Measurements from ENCODE around the gene GAGE12J.
"Not testable (repeated sequence)": the region's sequence is repeated elsewhere in the genome, so short reads cannot be mapped to it uniquely, and the experiment has no call there.

GAGE12J gene, protein sequence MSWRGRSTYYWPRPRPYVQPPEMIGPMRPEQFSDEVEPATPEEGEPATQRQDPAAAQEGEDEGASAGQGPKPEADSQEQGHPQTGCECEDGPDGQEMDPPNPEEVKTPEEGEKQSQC

DNA sequence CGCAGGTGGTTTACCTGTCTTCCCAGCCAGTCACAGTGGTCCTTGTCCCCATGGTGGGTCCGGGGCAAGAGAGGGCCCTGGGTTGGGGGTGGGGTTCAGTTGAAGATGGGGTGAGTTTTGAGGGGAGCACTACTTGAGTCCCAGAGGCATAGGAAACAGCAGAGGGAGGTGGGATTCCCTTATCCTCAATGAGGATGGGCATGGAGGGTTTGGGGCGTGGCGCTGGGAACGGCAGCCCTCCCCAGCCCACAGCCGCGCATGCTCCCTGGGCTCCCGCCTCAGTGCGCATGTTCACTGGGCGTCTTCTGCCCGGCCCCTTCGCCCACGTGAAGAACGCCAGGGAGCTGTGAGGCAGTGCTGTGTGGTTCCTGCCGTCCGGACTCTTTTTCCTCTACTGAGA, at the start of gene GAGE12J:
Gene GAGE12J (plus strand): TSS at position 301 of the 400 bp plus-strand sequence. CDS start 1,157 bp downstream, outside the sequence.
- DNase-seq: not testable (repeated sequence)

DNA sequence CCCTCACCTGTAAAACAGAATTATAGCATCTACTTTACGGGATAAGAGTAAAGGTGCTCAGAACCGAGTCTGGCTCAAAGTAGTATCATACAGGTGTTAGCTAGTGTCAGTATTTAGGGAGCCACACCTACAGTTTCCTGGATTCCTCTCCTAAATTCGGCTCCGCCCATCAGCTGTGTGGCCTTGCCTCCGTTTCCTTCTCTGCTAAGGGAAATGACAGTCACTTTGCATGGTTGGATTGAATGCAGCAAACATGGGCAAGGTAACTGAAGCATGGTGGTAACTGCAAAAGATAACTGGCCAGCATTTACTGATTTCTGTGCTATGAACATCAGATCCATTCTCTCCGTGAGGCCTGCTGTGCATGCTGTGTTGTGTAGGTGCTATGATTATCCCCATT, 49.4 kb upstream of the GAGE12J start:
- no peak for DNase-seq

DNA sequence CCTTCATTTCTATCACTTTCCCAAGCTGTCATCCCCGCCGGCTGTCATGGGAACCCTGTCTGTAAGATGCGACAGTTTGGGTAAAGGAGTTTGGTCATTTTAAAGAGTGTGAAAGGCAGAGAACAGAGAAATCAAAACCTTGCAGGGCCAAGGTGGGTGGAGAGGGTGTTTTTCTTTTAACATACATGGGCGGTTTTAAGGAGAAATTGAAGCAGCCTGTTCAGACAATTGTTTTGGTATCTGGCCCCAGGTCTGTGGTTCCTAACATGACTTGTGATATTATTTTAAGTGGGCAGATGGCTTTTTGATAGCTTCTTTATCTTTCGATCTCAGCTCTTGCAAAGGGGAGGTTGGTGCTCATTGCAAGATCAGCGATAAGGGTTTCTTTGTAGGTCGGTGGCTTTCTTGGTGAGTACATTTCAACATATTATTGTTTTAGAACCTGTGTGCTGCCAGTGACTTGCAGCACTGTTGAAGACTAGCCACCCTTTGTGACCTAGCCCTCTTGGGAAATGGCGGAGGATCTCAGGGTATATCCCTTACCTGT, 48.6 kb upstream of the GAGE12J start:
- DNase-seq: no peak

DNA sequence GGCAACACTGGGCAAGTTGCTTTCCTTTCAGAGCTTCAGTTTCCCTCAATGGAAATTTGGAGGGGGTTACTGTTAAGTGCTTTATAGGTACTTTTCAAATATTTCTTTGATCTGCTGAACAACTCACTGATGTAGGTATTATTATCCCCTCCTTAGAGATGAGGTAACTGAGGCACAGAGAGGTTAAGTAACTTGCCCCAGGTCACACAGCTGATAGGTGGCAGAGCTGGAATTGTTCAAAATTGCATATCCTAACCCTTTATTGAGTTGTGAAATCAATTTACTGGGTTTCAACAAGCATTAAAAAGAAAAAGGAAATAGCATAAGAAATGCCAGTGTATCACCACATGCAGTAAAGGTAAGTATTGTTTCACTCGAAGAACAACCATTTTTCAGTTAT, 45.6 kb upstream of the GAGE12J start:
- no peak for DNase-seq

DNA sequence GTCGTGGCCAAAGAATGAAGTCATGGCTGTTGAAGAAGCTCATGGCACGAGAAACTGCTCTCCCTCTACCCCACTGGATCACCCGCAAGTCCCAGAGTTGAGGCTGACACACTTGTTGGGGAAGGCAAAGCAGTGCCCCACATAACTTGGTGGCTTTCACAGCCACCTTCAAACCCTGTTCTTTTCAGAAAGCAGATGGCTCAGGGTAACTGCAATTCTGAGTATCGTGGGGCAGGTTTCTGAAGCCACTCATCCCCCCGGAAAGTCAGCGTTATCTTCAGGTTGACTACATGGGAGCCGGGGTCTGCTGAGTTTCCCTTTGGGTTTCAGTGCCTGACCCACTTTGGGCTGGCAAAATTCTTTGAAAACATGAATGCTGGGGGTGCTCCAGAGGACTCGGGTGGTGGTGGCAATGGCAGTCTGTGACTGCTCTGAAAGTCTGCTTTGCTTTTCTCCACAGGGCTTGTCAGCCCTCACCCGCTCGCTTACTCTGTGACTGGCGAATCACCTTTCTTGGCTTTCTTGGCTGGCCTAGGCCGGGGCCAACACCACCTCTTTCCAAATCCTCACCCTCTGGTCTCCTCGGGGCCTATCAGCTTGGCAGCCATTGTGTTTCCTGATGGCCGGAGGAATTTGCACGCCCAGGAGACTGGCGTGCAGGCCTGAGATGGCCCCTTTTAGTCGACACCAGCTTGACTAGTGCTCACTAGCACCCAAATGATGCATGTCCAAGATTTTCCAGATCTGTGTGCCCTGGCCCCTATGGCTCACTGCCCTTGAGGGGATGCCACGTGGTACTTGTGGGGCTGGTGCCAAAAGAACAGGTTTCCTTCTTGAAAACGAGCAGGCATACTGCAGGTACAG, 44.9 kb upstream of the GAGE12J start:
- no peak for DNase-seq

DNA sequence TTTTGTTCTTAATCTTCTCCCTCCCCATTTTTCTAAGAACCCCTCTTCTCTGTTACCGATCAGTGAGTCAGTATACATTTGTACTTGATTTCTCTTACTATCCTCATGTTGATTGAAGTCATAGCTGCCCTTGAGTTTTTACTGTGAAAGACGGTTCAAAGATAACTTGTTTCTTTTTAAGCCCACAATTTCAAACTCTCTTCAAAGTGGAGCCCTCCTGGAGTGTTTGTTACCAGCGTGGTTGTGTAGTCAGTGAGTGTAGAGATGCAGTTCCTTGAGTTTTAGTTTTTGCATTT, 44.4 kb upstream of the GAGE12J start:
- no peak for DNase-seq

DNA sequence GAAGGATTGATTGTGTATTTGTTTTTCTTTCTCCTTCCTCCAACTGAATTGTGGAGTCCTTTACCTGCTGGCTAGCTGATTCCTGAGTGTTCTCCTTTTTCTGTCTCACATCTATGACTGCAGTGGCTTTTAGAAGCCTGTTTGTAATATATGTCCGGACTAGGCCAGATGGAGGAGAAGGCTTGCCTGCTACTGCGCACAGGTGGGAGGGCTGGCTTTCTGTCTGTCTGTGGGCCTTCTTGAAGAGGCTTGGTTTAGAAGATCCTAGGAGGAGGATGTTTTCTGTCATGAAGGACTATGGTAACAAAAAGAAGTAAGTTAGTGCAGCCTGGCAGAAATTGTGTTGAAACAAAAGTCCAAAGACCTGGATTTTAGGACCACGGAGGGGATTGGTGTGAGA, 43.8 kb upstream of the GAGE12J start:
- no peak for DNase-seq

DNA sequence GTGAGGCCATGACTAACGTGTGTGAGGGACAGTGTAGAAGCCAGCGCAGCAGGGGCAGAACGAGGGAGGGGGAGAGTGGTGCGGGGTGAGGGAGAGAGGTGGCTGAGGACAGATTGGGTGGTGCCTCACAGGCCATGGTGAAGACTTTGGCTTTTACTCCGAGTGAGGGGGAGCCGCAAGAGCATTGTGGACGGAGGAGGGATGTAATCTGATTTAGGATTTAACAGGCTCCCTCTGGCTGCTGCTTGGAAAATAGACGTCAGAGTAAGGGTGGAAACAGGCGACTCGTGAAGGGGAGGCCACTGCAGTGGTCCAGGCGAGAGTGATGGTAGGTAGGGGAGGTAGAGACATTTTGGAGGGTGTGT, 39.2 kb upstream of the GAGE12J start:
- peak; percentile 0 for DNase-seq

DNA sequence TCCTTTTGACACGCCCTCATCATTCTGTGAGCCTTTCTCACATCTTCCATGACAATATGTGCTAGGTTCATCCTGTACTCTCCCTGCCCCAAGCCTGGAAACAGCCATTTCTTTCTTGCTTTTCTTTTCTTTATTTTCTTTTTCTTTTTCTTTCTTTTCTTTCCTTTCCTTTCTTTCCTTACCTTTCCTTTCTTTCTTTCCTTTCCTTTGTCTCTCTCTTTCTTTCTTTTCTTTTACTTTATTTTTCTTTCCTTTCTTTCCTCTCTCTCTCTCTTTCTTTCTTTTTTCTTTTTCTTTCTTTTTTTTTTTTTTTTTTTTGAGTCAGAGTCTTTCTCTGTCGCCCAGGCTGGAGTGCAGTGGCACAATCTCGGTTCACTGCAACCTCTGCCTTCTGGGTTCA, 37.6 kb upstream of the GAGE12J start:
- no peak for DNase-seq

DNA sequence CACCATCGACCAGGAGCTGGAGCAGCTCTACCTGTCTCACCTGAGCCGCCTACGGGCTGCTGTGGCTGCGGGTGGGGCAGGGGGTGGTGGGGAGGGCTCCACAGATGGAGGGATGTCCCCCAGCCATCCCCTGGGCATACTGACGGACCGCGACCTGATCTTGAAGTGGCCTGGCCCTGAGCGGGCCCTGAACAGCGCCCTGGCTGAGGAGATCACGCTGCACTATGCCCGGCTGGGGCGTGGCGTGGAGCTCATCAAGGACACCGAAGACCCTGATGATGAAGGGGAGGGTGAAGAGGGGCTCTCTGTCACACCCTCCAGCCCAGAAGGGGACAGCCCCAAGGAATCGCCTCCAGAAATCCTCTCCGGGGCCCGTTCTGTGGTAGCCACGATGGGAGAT, 35.7 kb upstream of the GAGE12J start:
- no peak for DNase-seq

DNA sequence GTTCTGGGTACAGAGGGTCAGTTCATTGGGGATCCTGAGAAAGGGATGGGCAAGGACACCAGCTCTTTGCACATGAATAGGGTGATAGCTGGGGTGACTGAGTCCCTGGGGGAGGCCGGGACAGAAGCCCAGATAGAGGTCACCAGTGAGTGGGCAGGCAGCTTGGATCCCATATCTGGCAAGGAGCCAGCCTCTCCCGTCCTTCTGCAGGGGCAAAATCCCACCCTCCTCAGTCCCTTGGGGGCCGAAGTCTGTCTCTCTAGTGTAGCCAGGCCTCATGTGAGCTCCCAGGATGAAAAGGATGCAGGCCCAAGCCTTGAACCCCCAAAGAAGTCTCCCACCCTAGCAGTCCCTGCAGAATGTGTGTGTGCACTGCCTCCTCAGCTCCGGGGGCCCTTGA, 35.3 kb upstream of the GAGE12J start:
- DNase-seq: no peak

DNA sequence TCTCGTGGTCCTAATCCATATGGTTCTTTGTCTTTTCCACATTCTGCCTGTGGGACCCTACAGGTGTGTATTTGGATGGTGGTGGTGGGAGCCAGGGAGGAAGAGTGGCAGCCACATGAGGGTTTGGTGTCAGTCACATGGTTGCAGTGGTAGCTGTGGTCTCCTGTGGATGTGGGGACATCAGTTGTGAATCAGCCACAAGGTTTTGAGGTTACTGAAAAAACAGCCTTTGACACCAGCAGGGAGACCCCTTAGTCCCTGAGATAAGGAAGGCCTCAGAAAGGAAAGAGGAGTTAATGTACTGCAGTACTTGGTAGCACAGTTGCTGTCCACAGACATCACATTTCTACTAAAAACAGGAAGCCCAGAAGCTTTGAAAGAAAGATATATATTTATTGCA, 34.2 kb upstream of the GAGE12J start:
- DNase-seq: no peak

DNA sequence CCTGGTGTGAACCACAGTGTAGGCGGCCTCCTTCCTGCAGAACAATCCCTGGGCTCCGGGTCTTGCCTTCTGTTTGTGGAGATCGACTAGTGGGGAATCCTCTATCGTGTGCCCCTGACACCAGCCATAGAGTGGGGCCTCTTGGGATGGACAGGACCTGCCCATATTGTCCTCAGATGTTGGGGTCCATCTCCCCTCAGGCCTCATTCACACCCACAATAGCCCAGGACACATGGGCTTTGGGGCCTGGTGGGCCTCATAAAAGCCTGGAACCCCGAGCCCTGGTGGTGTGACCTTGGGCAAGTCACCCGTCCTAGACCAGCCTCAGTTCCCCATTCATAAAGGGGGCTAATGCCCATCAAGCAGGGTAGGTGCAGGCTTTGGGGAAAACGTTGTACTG, 31.6 kb upstream of the GAGE12J start:
- DNase-seq: no peak

DNA sequence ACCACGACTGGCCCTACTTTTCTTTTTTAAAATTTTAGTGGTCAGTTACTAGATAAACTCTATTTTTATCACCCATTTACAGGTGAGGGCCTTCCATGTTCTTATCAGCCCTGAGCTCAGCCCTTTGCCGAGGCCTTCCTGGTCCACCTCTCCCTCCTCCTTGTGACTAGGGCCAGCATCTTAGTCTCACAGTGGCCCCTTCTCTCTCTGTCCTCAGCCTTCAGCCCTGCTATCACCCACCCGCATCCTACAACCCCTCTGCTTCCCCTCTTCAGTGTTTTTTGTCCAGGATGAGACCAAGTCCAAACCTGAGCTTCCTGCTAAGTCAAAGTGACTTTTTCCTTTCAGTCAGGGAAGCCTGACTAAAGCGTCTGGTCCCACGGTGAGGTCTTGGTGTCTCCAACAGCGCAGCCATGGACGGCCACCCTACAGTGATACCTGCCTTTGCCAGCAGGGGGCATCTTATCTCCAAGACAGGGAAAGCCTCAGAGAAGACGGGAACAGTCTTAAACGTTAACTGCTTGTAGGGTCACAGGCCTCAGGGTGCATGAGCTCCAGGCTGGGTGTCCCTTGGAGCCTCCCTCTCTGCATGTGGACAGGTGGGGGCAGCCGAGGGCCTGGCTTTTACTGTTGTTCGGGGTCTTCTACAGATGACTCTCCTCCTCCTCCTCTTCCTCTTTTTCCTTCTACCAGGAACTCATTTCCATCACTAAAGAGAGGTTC, 30.1 kb upstream of the GAGE12J start:
- DNase-seq: peak; percentile 9

DNA sequence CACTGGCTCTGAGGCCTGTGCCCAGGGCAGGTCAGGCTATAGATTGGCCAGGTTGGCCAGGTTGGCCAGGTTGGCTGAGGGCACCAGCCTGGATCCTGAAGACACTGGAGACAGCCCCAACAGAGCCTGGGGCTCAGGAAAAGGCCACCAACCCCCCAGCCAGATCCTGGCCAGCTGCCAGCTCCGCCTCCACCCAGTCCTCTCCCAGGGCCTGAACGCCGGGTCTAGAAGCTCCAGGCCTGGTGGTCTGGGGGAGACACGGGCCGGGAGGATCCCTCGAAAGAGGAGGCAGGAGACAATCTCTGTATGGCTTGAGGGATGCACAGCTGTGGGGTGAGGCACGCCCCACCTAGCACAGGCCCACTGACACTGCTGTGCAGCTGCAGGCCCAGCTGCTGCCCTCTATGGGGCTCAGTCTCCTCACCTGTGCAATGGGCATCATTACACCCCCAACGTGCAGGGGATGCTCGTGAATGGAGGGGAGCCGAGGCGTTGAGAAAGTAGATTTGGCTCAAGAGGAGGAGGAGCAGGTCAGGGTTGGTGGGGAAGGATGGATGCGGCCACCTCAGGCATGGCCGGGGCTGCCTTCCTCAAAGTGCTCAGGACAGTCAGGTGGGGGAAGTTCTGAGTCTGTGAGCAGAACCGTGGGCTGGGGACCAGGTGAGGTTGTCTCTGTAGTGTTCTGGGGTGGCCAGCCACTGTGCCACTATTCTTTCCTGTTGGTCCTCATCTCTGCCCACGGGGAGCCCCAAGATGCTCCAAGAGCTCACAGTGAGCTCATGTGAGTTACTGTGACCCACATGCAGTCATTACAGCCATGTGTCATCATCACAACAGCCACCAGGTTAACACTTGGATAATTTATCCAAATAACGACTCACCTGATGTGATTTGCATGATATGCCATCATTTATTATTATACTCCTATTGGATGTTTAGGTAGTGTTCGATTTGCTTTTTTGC, 29.2 kb upstream of the GAGE12J start:
- DNase-seq: no peak

DNA sequence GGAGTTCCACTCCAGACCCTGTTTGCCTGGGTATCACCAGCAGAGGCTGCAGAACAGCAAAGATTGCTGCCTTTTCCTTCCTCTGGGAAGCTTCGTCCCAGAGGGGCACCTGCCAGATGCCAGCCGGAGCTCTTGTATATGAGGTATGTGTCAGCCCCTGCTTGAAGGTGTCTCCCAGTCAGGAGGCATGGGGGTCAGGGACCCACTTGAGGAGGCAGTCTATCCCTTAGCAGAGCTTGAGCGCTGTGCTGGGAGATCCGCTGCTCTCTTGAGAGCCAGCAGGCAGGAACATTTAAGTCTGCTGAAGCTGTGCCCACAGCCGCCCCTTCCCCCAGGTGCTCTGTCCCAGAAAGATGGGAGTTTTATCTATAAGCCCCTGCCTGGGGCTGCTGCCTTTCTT, 22.5 kb upstream of the GAGE12J start:
- not testable (repeated sequence) for DNase-seq

DNA sequence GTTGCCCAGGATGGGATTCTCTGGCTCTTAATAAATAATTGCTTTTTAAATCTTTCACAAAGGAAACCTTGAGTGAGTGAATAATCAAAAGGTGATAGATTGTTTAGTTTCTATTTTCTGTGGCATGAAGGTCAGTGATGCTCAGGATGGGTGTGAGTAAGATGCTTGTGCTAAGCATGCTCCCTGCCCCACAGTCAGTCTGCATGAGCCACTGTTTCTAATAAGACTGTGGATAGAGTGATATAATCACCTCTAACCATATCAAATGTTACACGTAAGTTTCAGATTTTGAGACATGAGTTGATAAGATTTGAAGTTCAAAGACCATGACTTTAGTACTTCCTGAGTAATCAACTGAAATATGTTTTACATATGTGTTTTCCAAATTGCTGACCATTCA, 21.1 kb upstream of the GAGE12J start:
- DNase-seq: no peak

DNA sequence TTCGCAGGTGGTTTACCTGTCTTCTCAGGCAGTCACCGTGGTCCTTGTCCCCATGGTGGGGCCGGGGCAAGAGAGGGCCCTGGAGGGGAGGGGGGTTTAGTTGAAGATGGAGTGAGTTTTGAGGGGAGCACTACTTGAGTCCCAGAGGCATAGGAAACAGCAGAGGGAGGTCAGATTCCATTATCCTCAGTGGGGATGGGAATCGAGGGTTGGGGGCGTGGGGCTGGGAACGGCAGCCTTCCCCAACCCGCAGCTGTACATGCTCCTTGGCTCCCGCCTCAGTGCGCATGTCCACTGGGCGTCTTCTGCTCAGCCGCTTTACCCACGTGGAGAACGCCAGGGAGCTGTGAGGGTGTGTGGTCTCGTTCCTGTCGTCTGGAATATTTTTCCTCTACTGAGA, 18.5 kb upstream of the GAGE12J start, which contains the start of gene GAGE10:
Gene GAGE10 (plus strand): TSS at position 301 of the 400 bp plus-strand sequence. CDS start 1,214 bp downstream, outside the sequence.
- DNase-seq: no peak

DNA sequence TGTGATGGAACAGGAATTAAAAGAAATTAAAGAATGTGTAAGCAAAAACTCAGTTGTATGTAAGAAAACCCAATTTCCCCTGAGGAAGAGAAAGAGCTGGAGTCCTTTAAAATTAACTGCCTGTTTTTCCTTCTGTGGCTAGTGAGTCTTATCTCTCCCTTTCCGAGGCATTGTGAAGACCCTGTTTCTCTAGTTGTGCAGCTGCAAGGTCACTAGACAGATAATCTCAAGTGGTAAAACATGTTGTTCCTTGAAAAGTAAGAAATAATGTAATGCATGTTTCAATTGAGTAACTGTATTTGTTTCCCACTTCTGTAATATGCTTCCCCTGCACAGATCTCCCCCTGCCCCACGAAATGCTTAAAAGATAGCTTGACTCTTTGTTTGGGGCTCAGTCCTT, 14.1 kb upstream of the GAGE12J start:
- DNase-seq: not testable (repeated sequence)

DNA sequence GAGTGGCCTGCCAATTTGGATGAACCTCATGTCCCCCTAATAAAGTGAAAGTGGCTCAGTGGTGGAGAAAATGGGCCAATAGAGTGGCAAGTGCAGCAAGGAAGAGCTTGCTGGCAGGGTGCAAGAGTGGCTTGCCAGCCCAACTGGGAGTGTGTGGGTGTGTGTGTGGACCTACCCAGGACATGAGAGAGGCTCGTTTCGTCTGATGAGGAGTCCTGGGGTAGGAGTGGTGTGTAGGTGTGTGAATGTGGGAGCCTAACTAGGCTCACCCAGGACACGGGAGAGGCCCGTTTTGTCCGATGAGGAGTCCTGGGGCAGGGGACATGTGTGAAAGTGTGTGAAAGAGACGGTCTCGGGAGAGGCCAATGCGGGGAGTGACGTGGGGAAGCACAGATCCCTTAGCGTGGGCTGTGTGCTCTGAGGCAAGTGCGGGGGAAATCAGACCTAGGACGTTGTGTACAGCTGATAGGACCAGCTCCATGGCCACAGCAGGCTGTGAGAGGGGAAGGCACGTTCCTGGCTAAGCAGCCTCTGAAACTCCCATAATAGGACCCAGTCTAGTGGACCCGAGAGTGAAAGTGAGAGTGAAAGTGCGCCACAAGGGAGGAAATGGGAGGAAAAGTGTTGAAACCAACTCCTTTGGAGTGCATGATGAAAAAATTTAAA, 13.1 kb upstream of the GAGE12J start:
- DNase-seq: no peak

DNA sequence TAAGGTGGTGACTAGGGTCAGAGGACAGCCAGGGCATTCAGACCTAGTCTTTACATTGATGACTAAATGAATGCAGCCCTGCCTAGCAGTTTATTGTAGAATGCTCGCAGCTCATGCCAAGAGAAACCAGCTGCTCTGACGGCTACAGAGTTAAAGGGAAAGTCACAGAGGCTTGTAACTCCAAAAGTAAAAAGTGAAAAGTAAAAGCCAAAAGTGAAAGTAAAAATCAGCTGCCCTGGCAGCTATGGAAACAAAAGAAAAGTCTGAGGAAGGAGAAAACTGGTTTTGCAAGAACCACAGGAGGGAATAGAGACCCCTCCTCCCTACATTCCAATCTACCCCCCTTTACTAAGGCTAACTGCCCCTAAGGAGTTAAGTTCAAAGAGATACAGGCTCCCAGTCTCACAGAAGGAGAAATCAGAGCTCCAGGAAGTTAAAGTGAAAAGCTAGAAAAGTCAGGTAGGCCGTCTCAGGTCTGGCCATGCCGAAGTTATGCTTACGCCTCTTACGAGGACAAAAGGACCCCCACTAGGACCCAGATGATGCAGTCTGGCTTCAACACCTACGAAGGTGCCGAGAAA, 12.3 kb upstream of the GAGE12J start:
- DNase-seq: no peak

DNA sequence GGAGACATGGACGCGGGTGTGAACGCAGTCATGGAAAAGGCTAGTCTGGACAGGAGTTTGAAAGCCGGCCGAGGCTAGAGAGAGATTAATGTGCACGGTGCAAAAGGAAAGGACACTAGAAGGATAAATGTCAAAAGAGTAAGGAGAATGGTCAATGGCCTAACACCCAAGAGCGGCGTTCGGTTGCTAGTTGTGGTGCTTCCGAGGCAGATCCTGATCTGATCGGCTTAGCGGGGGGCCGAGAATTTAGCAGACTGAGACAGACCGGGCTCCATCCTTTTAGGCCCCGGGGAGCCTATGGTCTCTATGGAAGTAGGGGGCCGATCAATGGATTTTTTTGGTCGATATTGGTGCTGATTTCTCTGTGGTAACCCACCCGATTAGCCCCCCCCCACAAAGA, 11.5 kb upstream of the GAGE12J start:
- no peak for DNase-seq

Measured in kidney glomerular epithelial cell (primary cell).